ENCODE data around the gene MPPED1. TPM values are rescaled to one million over a fixed set of nuclear protein-coding genes. Genes with fewer than 3 reads are reported as not detected.

The MPPED1 gene
- polyA plus RNA-seq, 1 experiment = not detected

GRCh38 chr22:43541022-43541421 is 129.2 kb downstream of the MPPED1 start:
- DNase-seq (ENCODE audit: low read depth, low spot score) = no peak
- Histone ChIP-seq H3K27ac (ENCODE audit: low read depth, low read length) (no peak overlapping the region), H3K27me3 (ENCODE audit: control insufficient read depth, insufficient read depth, low read length) (no peaks in the 10 kb centered on the region), H3K4me3 (ENCODE audit: low read depth, low read length) (no peak overlapping the region), H3K9me3 (ENCODE audit: control insufficient read depth, insufficient read depth, low read length) (peaks cover 17% of the 10 kb centered on the region)
- CTCF ChIA-PET = no interaction called here
- POLR2A ChIA-PET = no interaction called here
- TF ChIP-seq, protein P1, sequence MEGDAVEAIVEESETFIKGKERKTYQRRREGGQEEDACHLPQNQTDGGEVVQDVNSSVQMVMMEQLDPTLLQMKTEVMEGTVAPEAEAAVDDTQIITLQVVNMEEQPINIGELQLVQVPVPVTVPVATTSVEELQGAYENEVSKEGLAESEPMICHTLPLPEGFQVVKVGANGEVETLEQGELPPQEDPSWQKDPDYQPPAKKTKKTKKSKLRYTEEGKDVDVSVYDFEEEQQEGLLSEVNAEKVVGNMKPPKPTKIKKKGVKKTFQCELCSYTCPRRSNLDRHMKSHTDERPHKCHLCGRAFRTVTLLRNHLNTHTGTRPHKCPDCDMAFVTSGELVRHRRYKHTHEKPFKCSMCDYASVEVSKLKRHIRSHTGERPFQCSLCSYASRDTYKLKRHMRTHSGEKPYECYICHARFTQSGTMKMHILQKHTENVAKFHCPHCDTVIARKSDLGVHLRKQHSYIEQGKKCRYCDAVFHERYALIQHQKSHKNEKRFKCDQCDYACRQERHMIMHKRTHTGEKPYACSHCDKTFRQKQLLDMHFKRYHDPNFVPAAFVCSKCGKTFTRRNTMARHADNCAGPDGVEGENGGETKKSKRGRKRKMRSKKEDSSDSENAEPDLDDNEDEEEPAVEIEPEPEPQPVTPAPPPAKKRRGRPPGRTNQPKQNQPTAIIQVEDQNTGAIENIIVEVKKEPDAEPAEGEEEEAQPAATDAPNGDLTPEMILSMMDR (IDR thresholded peaks at IDR 0.05; ENCODE audit: low read depth, low read length) = no peak

- DNase-seq (ENCODE audit: low read depth, low spot score) = no peak
- CTCF ChIA-PET = no interaction called here
Measured at GRCh38 chr22:43541462-43542407, 129.9 kb downstream of the MPPED1 start.

GRCh38 chr22:43542681-43543521 is 131.1 kb downstream of the MPPED1 start:
- no peaks in the 10 kb centered on the region for H3K27me3 ChIP-seq (ENCODE audit: control insufficient read depth, insufficient read depth, low read length)
- ChIA-PET CTCF (no interaction called here), POLR2A (no interaction called here)
- H3K9me3 ChIP-seq (ENCODE audit: control insufficient read depth, insufficient read depth, low read length) = peaks cover 14% of the 10 kb centered on the region
- no peak overlapping the region for H3K27ac ChIP-seq (ENCODE audit: low read depth, low read length)
- no peak for DNase-seq (ENCODE audit: low read depth, low spot score)
- TF ChIP-seq, protein P1 (IDR thresholded peaks at IDR 0.05; ENCODE audit: low read depth, low read length) = no peak
- no peak overlapping the region for H3K4me3 ChIP-seq (ENCODE audit: low read depth, low read length)

More at GRCh38 chr22:43541462-43542407, 129.9 kb downstream of the MPPED1 start:
- POLR2A ChIA-PET = no interaction called here
- H3K27me3 ChIP-seq (ENCODE audit: control insufficient read depth, insufficient read depth, low read length) = no peaks in the 10 kb centered on the region
- H3K27ac ChIP-seq (ENCODE audit: low read depth, low read length) = no peak overlapping the region
- TF ChIP-seq, protein P1 (IDR thresholded peaks at IDR 0.05; ENCODE audit: low read depth, low read length) = no peak
- H3K9me3 ChIP-seq (ENCODE audit: control insufficient read depth, insufficient read depth, low read length) = peaks cover 17% of the 10 kb centered on the region
- no peak overlapping the region for H3K4me3 ChIP-seq (ENCODE audit: low read depth, low read length)

GRCh38 chr22:43543522-43544288 is 131.9 kb downstream of the MPPED1 start:
- no peak for DNase-seq (ENCODE audit: low read depth, low spot score)
- CTCF ChIA-PET = no interaction called here
- Histone ChIP-seq H3K4me3 (ENCODE audit: low read depth, low read length) (no peak overlapping the region), H3K9me3 (ENCODE audit: control insufficient read depth, insufficient read depth, low read length) (peaks cover 14% of the 10 kb centered on the region), H3K27me3 (ENCODE audit: control insufficient read depth, insufficient read depth, low read length) (no peaks in the 10 kb centered on the region), H3K27ac (ENCODE audit: low read depth, low read length) (no peak overlapping the region)
- TF ChIP-seq, protein P1 (IDR thresholded peaks at IDR 0.05; ENCODE audit: low read depth, low read length) = no peak
- POLR2A ChIA-PET = no interaction called here

Measured in AG04450 (cell line).